ACC112 (cell line): ENCODE measurements around the gene MEOX2.

ENCODE experiments used
- H2AFZ ChIP-seq: fragments of 200-600 bp; sonication (generic); one replicate; pipeline ENCODE4 v1.6.0; 2017; ENCODE audit warnings: antibody characterized with exemption, low read length; ENCODE audit not compliant: unreplicated experiment
- H3K27ac ChIP-seq: fragments of 200-600 bp; sonication (generic); 2 replicates; pipeline ENCODE4 v1.5.1; 2014; ENCODE audit warnings: low read depth, mild to moderate bottlenecking, antibody characterized with exemption, low read length, moderate library complexity
- H3K27me3 ChIP-seq: fragments of 200-600 bp; sonication (generic); 2 replicates; pipeline ENCODE4 v1.6.1; 2014; ENCODE audit warnings: mild to moderate bottlenecking, antibody characterized with exemption, low read length, moderate library complexity, mixed read lengths; ENCODE audit not compliant: insufficient read depth
- H3K36me3 ChIP-seq: fragments of 200-600 bp; sonication (generic); 2 replicates; pipeline ENCODE4 v1.6.1; 2016; ENCODE audit warnings: mild to moderate bottlenecking, antibody characterized with exemption, low read length, moderate library complexity, mixed read lengths; ENCODE audit not compliant: insufficient read depth
- H3K4me1 ChIP-seq: fragments of 200-600 bp; sonication (generic); one replicate; pipeline ENCODE4 v1.6.1; 2016; ENCODE audit warnings: low read length, mixed read lengths; ENCODE audit not compliant: insufficient read depth, unreplicated experiment, control insufficient read depth
- H3K4me3 ChIP-seq: fragments of 200-600 bp; sonication (generic); 2 replicates; pipeline ENCODE4 v1.5.1; 2014; ENCODE audit warnings: mild to moderate bottlenecking, low read depth, low read length
- H3K79me2 ChIP-seq: fragments of 200-600 bp; sonication (generic); one replicate; pipeline ENCODE4 v1.6.0; 2016; ENCODE audit warnings: low read length; ENCODE audit not compliant: control insufficient read depth, unreplicated experiment, insufficient read depth

Gene MEOX2

DNA sequence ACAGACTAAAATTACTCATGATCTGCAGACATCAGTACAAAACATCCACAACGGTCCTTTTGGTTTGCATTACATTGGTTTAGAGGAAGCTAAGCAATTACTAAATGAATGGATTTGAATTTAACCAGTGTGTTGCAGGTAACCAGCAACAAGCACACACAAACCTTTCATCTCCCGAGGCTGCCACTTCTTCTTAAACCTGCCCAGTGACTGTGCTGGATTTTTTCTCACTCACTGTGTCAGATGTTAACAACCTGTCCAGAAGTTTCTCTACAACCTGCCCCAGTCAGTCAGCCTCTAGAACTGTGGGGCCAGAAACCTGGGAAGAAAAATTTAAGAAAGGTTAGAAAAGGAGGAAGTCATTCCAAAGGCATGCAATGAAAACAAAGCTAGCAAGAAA is 2.4 kb upstream of the MEOX2 start:
- no peak overlapping the region for H3K27ac ChIP-seq
- H3K79me2 ChIP-seq, result peaks cover 25% of the 10 kb centered on the region
- H3K36me3 ChIP-seq, result no peaks in the 10 kb centered on the region
- peak overlapping the region; percentile 99 for H3K4me3 ChIP-seq
- H3K4me1 ChIP-seq, result peaks cover 3% of the 10 kb centered on the region
- no peak overlapping the region for H2AFZ ChIP-seq
- no peaks in the 10 kb centered on the region for H3K27me3 ChIP-seq

DNA sequence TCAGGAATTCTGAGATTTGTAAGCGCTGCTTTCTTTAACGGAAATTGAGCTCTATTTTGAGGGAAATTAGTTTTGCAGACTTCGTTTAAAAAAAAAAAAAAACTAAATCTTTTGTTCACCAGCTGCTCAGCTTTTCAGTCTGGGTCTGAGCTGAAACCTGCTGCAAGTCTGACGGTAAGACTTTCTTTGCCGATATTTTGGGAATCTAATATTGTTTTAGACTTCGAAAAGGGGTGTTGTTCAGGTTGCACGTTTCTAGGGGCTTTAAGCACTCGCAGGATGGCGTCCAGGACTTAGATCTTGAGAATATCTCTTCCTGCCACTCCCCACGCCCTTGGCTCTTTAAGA is 1.8 kb upstream of the MEOX2 start:
- H3K4me3 ChIP-seq, result peak overlapping the region; percentile 99
- H2AFZ ChIP-seq, result peak overlapping the region; percentile 79
- no peaks in the 10 kb centered on the region for H3K27me3 ChIP-seq
- no peaks in the 10 kb centered on the region for H3K36me3 ChIP-seq
- H3K4me1 ChIP-seq, result peaks cover 3% of the 10 kb centered on the region
- H3K79me2 ChIP-seq, result peaks cover 31% of the 10 kb centered on the region
- no peak overlapping the region for H3K27ac ChIP-seq

DNA sequence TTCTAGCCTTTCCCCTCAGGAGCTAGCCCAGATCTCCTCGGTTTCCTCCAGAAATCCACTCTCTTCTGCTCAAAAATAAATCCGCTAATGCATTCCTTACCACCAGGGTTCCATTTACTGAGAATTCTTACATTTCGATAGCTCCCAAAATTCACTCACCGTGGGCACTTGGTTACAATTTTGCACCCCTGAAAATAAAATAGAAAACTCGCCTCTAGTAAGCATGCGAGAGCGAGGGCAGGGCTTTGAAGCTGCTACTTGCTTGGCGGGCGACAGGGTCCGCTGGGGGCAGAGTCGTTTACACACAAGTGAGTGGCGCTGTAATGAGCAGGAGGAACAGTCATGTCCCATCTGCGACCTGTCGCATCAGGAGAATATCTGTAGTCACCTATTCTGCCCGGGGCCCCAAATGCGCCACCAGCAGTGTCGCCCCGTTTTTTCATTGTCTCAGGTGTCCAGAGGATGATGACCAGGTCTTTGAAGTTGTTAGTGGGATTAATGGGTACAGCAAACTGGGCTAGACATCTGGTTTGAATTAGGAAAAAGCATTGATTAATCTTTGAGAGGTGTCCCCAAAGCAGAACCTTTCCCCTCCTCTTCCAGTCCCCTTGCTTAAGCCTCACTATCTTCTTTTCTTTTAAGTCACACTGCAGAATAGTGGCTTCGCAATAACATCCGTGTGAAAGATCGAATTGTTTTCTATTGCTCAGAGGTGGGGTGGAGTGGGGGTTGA is 1.2 kb upstream of the MEOX2 start:
- Histone ChIP-seq H3K36me3 (no peaks in the 10 kb centered on the region), H3K4me1 (peaks cover 3% of the 10 kb centered on the region)

DNA sequence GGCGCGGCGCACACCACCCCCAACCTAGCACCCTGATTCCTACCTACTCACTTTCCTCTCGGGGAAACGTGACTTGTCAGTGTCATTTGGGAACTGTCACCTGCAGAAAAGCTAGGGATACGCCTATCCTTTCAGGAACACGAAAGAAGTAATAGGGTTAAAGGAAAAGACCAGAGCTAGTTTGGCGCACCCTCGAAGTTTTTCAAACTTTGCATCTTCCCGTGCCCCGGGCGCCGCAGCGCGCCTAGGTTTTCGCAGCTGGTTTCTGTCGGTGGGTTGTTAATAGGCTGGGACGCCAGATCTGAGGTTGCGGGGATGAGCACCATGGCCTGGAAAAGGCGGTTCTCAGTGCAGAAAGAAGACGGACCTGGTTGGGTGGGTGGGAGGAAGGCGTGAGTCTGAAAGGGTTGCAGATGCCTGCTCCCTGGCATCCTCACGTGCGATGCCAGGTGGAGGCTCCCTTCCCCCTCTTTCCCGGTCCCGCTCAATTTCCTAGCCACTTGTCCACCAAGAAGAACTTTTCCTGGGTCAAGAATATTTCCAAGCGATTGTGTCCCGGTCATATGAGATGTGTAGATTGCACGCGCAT is 568 bp upstream of the MEOX2 start:
- Histone ChIP-seq H3K79me2 (peaks cover 41% of the 10 kb centered on the region), H2AFZ (peak overlapping the region; percentile 79), H3K4me3 (peak overlapping the region; percentile 99), H3K36me3 (no peaks in the 10 kb centered on the region), H3K4me1 (peaks cover 3% of the 10 kb centered on the region), H3K27ac (peak overlapping the region; percentile 23; the same call in 1 of the 2 replicates), H3K27me3 (no peaks in the 10 kb centered on the region)

More for the DNA sequence above, 1.2 kb upstream of the MEOX2 start:
- Histone ChIP-seq H3K27me3 (no peaks in the 10 kb centered on the region), H3K27ac (no peak overlapping the region), H3K79me2 (peaks cover 36% of the 10 kb centered on the region), H3K4me3 (peak overlapping the region; percentile 99), H2AFZ (peak overlapping the region; percentile 79)

DNA sequence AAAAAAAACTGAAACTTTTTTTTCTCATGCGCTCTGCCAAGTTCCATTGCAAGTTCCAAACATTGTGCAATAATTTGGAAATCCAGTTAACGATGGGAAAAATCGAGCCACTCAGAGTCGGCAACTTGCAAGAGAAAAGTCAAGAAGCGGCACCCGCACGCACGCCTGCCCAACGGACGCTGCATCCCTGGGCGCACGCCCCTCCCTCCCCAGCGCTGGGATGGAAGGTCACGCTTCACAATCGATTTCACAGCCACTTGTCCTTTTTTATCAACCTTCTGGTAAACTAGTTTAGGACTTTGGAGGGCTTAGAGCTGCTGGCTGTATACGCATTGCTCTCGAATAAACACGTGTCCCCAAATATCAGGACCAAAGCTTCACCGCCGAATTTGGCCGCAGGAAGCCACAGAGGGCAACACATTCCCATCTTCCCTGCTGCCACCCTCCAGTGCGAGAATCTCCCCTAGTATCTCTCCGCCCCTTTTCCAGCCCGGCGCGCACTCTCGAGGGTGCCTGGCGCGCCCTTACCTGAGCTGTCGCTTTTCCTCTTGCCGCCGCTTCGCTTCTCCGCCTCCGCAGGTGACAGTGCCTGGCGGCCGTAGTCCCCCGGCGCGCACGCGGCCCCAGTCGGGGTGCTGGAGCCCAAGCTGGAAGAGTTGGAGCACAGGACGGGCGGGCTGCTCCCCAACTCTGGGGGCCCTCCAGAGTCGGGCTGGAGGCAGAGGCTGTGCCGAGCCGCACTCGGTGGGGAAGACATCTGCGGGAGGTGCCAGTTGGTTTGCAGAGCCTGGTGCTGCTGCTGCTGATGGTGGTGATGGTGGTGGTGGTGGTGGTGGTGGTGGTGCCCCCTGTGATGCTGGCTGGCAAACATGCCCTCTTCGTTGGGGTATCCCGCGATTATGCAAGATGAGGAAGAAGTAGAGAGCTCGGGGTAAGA is 857 bp downstream of the MEOX2 start:
- Histone ChIP-seq H2AFZ (peak overlapping the region; percentile 87), H3K27ac (peak overlapping the region; percentile 87), H3K4me1 (peaks cover 3% of the 10 kb centered on the region), H3K4me3 (peak overlapping the region; percentile 99), H3K79me2 (peaks cover 56% of the 10 kb centered on the region), H3K27me3 (no peaks in the 10 kb centered on the region), H3K36me3 (no peaks in the 10 kb centered on the region)

DNA sequence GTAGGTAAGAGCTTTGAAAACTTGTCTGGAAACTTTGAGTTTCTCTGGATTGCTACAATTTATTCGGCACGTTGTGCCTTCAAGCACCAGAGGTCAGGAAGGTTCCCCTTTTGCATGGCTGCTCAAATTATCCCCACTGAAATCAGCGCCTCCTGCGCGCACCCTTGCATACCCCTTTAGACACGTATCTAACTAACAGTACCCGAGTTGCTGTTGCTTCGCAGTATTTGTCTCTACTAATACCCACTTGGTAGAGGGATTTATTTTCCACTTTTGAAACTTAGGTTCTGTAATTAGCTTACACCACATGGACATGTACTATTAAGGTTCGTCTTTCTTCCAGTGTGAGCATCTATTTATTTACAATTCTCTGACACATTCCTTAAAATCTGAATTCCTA is 1.6 kb downstream of the MEOX2 start:
- H2AFZ ChIP-seq, result peak overlapping the region; percentile 87
- H3K4me3 ChIP-seq, result peak overlapping the region; percentile 99
- H3K4me1 ChIP-seq, result peaks cover 3% of the 10 kb centered on the region
- no peaks in the 10 kb centered on the region for H3K36me3 ChIP-seq
- peaks cover 62% of the 10 kb centered on the region for H3K79me2 ChIP-seq
- no peaks in the 10 kb centered on the region for H3K27me3 ChIP-seq
- H3K27ac ChIP-seq, result peak overlapping the region; percentile 87

DNA sequence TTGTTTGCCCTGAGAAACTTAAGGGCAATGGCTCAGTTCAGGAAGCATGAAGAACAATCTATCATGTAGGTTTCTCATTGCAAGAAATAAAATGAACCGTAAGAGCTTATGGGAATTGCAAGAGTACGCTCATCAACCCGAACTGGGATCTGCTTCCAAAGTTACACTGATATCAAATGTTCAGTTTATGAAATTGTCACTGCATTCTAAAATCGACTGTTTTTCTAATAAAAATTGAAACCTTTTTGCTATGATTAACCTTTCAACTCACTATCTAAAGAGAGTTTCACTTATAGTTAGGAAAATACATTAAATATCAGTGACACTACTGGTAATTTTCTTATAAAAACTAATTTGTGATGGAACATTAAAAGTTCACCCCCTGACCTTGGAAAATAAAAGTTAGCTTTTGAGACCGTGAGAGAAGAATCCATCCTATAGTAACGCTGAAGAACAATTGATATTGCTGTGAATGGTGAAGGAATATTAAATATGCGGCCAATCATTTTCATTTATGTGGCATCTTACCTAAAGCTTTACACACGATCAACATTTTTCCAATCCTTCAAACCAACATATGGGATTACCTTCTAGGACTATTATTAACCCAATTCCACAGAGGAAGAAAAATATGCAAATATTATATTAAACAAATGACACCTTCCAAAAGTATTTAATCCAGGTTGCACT is 2.2 kb downstream of the MEOX2 start:
- no peaks in the 10 kb centered on the region for H3K27me3 ChIP-seq
- H3K27ac ChIP-seq, result peak overlapping the region; percentile 87
- H3K4me3 ChIP-seq, result peak overlapping the region; percentile 99
- peak overlapping the region; percentile 59 for H2AFZ ChIP-seq
- H3K4me1 ChIP-seq, result peaks cover 3% of the 10 kb centered on the region
- no peaks in the 10 kb centered on the region for H3K36me3 ChIP-seq
- H3K79me2 ChIP-seq, result peaks cover 67% of the 10 kb centered on the region

DNA sequence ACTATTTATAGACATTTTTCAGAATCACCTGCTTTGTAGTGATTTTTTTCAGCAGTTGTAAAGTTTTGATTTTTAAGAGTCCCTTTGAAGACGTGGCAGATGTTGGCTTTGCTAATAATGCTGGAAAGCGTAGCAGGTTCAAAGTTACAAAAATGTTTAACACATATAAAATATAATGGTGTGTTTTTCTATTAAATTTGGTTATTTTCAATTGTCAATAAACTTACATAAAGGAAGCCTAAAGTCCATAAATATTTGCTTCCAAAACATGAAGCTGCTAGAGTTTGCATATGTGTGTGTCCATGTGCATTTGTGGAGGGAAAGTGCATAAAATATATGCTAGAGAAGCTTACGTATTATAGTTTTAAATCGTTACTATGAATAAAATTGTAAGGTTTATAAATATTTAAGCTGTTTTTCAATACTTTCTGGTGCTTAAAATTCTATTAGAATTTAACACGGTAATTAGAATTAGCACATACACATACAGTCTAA is 3.7 kb downstream of the MEOX2 start:
- Histone ChIP-seq H3K27me3 (no peaks in the 10 kb centered on the region), H3K36me3 (no peaks in the 10 kb centered on the region), H3K4me3 (peak overlapping the region; percentile 99), H3K27ac (peak overlapping the region; percentile 87), H3K79me2 (peaks cover 78% of the 10 kb centered on the region), H3K4me1 (peaks cover 3% of the 10 kb centered on the region), H2AFZ (peak overlapping the region; percentile 73)

DNA sequence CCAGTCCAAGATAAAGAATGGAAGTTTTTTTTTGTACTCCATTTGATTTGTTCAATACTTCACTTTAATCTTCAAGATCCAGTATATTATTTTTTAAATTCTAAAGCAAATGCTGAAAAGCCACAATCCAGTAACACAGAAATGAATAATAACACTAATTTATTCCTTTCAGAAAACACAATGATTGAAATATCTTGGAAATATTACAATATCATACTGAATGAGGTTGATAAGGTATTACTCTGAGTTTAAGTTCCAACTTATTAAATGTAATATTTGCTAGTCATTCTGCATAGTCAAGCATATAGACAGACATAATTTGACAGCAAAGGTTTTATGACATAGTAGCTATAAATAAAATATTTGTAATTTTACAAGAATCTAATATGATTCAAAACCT is 4.4 kb downstream of the MEOX2 start:
- peak overlapping the region; percentile 44 for H3K27ac ChIP-seq
- peak overlapping the region; percentile 99 for H3K4me3 ChIP-seq
- peaks cover 78% of the 10 kb centered on the region for H3K79me2 ChIP-seq
- peaks cover 3% of the 10 kb centered on the region for H3K4me1 ChIP-seq
- no peaks in the 10 kb centered on the region for H3K36me3 ChIP-seq
- H3K27me3 ChIP-seq, result no peaks in the 10 kb centered on the region
- H2AFZ ChIP-seq, result no peak overlapping the region

DNA sequence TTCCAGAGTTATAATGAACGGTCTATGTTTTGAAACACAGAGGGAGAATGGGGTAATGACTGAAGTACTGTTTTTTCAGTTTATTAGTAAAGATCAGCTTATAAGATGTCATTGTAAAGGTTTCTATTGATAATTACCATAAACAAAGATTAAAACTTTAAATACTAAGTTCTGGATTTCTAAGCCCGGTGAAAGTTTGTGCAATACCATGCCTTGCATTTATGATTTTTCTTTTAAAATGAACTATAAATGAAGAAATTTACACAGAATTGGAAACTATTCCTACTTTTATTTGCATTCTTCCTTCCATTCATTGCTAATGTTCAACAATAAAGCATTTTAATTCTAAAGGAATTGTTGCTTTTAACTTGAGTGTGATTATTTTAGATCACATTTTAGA is 4.9 kb downstream of the MEOX2 start:
- H3K36me3 ChIP-seq, result no peaks in the 10 kb centered on the region
- peak overlapping the region; percentile 44 for H3K27ac ChIP-seq
- H3K27me3 ChIP-seq, result no peaks in the 10 kb centered on the region
- H2AFZ ChIP-seq, result peak overlapping the region; percentile 29
- peaks cover 3% of the 10 kb centered on the region for H3K4me1 ChIP-seq
- peaks cover 78% of the 10 kb centered on the region for H3K79me2 ChIP-seq
- H3K4me3 ChIP-seq, result peak overlapping the region; percentile 99
